ENCODE data around the gene CDH18. TPM values are rescaled to one million over a fixed set of nuclear protein-coding genes. Genes with fewer than 3 reads are reported as not detected.

CDH18 gene
- total and polyA plus RNA-seq, 2 donors from 2014 or later, result not detected

DNA sequence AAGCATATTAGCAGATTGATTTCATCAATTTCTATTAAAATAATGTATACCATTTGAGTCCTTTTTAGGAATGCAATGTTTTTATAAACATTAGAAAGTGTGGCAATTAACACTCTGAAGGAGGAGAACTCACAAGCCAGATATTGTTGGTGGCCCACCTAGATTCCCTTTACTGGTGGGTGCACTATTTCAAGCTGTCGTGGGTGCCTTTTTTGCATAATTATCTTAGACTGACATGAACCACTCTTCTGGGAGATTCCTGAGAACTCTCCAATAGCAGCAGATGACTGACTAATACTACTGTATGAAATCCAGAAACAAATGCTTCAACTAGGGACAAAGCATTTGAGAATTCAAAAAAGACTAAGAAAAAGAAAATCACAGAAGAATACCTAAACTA is 526.0 kb downstream of the CDH18 start:
- Histone ChIP-seq H3K4me1 (ENCODE audit: control insufficient read depth in 2 of 3, insufficient read depth in 2 of 3, low read depth in 1 of 3, low read length in 3 of 3) (no peaks in the 10 kb centered on the region), H3K27ac (ENCODE audit: low read depth in 2 of 2, low read length in 2 of 2) (no peak overlapping the region), H3K9me3 (ENCODE audit: control insufficient read depth in 2 of 3, insufficient read depth in 1 of 3, low read length in 3 of 3) (no peaks in the 10 kb centered on the region), H3K36me3 (ENCODE audit: control insufficient read depth in 2 of 3, insufficient read depth in 3 of 3, low read length in 3 of 3) (no peaks in the 10 kb centered on the region), H3K4me3 (ENCODE audit: low read length in 3 of 3) (no peak overlapping the region), H3K27me3 (ENCODE audit: control insufficient read depth, insufficient read depth, low read length) (no peaks in the 10 kb centered on the region), H3K9ac (ENCODE audit: low read length in 3 of 3) (no peak overlapping the region)
- TF ChIP-seq, protein P1, sequence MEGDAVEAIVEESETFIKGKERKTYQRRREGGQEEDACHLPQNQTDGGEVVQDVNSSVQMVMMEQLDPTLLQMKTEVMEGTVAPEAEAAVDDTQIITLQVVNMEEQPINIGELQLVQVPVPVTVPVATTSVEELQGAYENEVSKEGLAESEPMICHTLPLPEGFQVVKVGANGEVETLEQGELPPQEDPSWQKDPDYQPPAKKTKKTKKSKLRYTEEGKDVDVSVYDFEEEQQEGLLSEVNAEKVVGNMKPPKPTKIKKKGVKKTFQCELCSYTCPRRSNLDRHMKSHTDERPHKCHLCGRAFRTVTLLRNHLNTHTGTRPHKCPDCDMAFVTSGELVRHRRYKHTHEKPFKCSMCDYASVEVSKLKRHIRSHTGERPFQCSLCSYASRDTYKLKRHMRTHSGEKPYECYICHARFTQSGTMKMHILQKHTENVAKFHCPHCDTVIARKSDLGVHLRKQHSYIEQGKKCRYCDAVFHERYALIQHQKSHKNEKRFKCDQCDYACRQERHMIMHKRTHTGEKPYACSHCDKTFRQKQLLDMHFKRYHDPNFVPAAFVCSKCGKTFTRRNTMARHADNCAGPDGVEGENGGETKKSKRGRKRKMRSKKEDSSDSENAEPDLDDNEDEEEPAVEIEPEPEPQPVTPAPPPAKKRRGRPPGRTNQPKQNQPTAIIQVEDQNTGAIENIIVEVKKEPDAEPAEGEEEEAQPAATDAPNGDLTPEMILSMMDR (IDR thresholded peaks at IDR 0.05; ENCODE audit: borderline replicate concordance, extremely low read depth, insufficient read depth), result no peak
- DNase-seq (no peak), FAIRE-seq (no peak)
- intact Hi-C loops (cut with DNase I), result no loop called here

DNA sequence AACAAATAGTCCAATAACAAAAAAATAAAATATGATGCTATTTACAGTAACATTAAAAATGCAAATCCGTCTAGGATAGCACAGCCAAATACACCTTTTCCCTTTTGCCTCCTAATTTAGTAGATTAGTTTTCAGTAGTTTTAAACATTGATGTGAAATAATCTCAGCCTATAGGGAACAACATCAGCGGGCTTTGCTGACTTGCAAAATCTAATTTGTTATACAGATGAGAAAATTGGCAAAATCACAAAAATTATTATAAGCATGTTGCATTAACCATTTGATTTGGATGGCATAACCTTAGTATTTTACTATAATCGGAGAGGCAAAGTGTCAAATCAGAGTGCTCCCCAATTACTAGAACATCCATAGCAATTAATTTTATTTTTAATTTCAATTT is 563.5 kb downstream of the CDH18 start:
- H3K27me3 ChIP-seq (ENCODE audit: control insufficient read depth, insufficient read depth, low read length), result no peaks in the 10 kb centered on the region
- intact Hi-C loops (cut with DNase I), result no loop called here
- no peak for FAIRE-seq

More for the DNA sequence above, 563.5 kb downstream of the CDH18 start:
- Histone ChIP-seq H3K4me3 (ENCODE audit: low read length in 3 of 3) (no peak overlapping the region), H3K27ac (ENCODE audit: low read depth in 2 of 2, low read length in 2 of 2) (no peak overlapping the region), H3K9ac (ENCODE audit: low read length in 3 of 3) (no peak overlapping the region), H3K4me1 (ENCODE audit: control insufficient read depth in 2 of 3, insufficient read depth in 2 of 3, low read depth in 1 of 3, low read length in 3 of 3) (no peaks in the 10 kb centered on the region), H3K36me3 (ENCODE audit: control insufficient read depth in 2 of 3, insufficient read depth in 3 of 3, low read length in 3 of 3) (no peaks in the 10 kb centered on the region), H3K9me3 (ENCODE audit: control insufficient read depth in 2 of 3, insufficient read depth in 1 of 3, low read length in 3 of 3) (no peaks in the 10 kb centered on the region)
- TF ChIP-seq, protein P1 (IDR thresholded peaks at IDR 0.05; ENCODE audit: borderline replicate concordance, extremely low read depth, insufficient read depth), result no peak
- no peak for DNase-seq

Data from kidney (tissue), 14 donors.